Nucleus accumbens (tissue), 56 donors: ENCODE results near the gene UBASH3A.

Experiments
- DNase-seq, 56 donors: peaks; one replicate each; lab custom pipeline; 2025; lab: John Stamatoyannopoulos, UW

UBASH3A gene

DNA sequence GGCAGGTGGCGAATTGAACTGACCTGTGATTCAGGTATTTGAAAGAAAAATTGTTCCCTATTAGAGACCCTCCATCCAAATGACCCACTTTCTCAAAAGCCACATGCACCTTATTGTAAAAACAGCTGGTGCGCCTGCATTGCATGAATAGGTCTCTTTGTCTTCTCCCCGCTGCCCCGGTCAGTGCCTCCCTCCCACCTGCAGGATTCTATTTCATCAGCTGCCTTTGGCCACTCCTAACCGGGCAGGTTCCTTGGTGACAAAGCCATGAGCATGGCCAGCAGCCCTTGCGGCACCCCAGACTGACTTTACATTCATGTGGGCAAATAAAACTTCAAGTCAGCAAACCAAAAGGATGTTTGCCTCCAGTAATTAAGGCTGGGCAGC lies 14.3 kb upstream of the UBASH3A start:
- DNase-seq = no peak

DNA sequence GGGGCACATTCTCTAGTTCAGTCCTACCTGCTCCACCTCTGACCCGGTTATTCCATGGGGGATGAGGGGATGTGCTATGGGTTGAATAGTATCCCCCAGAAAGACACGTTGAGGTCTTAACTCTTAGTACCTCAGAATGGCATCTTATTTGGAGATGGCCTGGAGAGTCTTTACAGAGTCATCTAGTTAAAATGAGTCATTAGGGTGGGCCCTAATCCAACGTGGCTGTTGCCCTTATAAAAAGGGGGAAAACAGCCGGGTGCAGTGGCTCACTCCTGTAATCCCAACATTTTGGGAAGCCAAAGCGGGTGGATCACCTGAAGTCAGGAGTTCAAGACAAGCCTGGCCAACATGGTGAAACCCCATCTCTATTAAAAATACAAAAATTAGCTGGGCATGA lies 13.5 kb upstream of the UBASH3A start:
- no peak for DNase-seq

DNA sequence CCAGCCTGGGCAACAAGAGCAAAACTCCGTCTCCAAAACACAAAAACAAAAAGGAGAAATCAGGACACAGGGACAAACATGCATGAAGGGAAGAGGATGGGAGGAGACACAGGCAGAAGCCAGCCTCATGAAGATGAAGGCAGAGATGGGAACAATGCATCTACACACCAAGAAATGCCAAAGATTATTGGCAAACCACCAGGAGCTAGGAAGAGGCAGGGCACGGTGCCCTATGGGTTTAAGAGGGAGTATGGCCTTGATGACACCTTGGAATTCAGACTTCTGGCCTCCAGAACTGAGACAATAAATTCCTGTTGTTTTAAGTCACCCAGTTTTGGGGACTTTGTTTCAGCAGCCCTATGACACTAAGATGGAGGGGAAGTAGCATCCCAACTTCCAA lies 13.0 kb upstream of the UBASH3A start:
- no peak for DNase-seq

DNA sequence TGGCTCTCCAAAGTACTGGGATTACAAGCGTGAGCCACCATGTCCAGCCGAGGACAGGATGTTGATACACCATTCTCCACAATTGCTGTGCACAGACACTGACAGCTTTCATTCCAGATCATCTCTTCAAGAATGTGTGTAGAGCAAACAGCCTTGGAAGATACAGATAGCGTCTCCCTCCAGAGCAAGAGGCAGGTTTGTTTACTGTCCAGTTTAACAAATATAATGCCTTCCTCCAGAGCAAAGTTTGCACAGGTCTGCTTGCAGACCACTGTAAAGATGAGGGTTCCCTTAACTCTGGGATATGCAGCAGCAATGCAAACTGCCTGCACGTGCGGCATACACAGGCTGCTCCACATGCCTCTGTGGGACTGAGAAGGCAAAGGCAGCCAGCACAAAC lies 12.4 kb upstream of the UBASH3A start:
- DNase-seq = no peak

DNA sequence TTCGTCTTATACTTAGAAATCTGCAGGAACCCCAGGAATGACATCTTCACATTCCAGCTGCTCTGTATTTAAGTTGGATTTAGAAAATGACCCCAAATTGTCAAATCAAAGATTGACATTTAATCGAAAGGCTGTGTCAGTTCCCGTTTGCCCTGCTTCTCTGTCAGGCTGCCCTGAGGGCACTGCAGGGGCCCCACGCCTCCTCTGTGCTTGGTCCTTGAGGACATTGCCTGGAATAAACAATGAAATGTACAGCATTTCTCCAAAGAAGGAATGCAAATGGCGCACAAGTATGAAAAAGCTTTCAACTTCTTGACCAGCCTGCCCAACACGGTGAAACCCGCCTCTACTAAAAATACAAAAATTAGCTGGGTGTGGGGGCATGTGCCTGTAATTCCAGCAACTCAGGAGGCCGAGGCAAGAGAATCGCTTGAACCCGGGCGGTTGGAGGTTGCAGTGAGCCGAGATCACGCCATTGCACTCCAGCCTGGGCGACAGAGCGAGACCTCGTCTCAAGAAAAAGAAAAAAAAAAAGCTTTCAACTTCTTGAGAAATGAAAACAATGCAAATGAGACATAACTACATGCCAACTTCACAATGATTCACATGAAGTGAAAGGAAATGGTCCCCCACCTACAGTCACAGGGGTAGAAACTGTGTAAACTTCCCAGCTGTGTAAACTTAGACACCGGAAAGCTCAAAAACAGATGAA lies 10.8 kb upstream of the UBASH3A start:
- no peak for DNase-seq

DNA sequence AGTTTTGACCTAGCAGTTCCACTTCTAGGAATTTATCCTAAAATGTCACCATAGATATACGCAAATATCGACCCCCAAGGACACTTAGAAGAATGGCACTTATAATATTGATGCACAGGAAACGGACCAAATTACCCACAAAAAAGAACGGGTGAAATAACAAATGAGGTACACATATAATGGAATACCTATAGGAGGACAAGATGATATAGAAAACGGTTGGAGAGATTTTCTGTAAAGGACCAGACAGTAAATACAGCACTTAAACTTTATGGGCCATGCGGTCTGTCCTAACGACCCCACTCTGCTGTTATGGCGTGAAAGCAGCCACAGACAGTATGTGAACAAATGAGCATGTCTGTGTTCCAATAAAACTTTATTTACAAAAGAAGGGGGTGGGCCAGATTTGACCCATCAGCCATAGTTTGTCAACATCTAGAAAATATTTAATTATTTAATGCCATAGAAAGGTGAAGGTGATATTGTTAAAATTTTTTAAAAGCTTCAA lies 10.2 kb upstream of the UBASH3A start:
- no peak for DNase-seq

DNA sequence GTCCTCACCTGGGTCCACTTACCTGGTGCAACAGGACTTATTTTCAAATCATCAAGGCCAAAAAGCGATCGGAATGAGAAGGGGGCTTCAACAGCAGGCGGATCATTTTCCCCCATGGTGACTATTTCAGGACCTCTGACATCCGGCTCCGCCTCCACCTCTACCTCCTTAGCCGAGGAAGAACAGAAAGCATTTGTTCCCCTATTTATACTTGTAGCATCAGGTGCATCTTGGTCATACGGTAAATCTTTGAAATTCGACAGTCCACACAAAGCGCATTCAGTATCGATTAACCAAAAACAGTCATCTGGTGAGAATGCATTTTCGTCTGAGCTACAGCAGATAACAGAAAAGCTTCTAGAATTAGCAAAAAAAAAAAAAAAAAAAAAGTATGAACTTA lies 8.4 kb upstream of the UBASH3A start:
- no peak for DNase-seq

DNA sequence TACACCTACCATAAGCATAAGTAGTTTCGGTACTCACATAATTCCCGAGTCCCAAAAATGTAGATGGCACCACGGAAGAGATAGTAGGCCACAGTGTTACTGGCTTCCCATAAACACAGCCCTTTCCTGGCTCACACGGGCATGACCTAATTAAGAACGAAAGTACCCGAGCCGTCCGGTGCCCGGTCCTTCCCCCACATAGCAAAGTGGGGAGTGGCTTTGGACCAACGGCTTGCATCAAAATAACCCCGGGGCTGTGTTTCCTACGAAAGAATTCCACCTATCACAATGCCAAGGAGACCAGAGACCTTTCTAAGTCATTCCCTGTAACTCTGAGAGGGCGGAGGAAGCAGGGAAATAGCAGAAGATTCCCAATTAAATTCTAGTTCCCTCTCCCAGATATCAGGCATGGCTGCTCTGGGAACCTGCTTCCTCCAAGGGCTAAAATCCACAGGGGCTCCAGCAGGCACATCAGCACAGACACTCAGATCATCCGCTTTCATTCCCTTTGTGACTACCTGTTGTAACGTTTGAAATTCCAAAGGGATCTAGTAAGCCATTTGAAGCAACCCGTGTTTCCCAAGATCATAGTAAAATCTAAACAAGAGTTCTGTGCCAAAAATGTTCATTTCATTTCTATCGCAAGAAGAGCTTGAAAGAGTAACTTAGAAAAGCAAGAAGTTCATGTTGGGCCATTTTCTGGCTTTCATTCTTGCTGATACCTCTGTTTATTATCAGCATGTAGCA lies 7.6 kb upstream of the UBASH3A start, which contains the start of gene TMPRSS3:
TMPRSS3 (minus strand) TSS at position 148 of the 747 bp plus-strand sequence. CDS start 635 bp downstream, outside the sequence.
- peak in 2 of 56 donors; percentile 1 to 9 for DNase-seq

DNA sequence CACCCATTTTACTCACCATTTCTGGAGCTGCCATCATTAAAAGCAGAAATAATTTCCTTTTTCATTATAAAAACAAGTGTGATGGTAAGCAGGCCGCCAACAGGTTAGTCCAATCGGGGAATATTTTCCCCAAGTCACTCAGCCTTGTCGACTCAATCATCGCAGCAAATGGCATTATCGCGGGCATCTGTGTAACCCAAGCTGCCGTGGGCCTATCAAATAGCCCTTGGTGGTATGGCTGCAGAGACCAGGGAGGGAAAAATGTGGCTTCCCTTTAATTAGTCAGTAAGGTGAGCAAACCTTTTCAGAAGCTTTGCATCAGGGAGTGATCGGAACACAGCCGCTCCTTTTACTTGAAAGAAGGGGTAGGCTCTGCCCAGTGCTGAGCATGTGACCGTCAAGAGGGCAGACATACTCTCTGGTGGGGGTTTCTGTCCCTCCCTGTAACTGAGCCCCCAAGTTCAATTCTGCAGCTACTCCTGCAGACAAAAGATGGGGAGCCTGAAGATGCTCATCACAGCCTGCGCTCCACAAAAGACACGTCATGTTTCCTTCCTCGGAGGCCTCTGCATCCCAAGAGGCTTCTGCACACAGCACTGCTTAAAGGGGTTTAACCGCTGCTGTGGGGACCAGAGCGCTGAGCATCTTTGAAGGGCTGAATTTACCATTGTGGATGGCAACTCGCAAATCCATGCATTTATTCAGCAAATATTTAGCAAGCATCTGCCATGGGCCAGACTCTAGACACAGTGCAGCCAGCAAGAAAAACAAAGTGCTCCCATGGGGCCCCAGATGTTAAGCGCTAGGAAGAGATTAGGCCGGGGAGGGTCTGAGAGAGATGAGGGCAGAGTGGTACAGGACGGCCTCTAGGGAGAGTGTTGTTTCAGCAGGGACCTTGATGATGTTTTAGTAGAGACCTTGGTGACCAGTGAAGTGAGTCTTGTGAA lies 6.6 kb upstream of the UBASH3A start:
- DNase-seq = no peak

DNA sequence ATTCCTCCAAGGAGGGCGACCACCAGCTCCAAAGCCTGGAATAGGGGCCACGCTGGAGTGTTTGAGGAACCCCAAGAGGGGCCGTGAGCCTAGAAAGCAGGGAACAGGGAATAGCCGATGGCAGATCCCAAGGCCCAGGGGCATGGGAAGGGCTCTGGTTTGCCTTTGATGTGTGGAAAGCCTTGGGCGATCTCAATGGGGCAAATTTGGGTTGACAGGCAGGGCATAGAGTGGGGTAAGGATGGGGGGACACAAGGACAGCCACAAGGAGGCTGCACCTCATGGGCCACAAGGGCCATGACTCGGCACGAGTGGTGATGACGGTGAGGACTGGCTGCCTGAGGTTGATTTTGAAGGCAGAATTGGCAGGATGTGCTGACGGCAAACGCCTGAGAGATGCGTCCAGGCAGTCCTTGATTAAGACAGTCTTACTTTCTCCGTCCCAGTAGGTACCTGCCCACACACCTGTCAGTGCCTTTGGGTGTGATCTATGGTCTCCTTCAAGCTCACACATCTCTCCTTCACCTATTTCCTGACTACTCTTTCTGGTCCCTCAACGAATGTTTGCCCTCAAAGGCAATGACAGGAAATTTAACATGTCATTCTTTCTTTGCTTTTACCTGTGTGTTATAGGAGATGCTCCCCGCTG lies 5.8 kb upstream of the UBASH3A start:
- DNase-seq = no peak

DNA sequence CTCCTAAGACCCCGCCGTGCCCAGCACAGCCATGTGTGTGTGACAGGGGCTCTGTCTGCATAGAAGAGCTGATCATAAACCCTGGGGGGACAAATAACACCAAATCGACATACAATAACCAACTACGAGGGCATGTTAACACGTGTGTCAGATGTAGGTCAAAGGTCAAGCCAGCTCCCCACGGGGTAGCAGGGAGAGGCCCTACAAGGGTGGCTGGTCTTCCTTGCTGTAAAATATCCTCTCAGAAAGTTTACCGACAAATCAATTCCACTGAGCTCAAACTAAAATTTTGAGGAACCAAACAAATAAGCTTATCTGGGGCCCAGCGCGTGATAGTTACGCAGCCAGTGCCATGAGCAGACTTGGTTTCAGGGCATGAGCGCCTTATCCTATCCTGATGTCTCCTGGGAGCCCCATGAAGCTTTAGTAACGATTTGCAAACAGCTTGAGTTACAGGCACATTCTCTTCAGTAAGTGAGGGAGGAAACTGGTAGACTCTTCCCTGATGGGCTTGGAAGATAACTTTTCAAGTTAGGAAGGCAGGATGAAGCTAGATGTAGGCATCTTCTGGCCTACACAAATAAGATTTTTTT lies 5.2 kb upstream of the UBASH3A start:
- DNase-seq = no peak

DNA sequence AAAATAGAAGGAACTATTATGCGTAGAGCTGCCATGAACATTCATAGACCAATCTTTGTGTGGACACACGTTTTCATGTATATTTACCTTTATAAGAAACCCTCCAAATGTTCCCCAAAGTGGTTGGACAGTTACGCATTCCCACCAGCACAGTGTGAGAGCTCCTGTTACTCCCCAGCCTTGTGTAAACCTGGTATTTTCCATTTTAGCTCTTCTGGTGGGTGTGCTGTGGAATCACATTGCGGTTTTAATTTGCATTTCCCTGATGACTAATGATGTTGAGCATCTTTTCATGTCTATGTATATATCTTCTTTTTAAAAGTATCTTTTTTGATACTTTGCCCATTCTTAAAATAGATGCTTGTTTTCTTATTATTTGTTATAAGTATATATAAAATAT lies 3.2 kb upstream of the UBASH3A start:
- DNase-seq = no peak

DNA sequence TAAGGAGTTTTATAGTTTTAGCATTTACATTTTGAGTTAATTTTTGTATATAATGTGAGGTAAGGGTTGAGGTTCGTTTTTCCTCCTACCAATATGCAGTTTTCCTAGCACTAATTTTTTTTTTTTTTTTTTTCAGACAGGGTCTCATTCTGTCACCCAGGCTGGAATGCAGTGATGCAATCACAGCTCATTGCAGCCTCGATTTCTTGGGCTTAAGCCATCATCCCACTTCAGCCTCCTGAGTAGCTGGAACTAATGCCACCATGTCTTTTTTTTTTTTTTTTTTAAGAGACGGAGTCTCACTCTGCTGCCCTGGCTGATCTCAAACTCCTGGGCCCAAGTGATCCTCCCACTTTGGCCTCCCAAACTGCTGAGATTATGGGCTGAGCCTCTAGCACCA lies 2.5 kb upstream of the UBASH3A start:
- no peak for DNase-seq

DNA sequence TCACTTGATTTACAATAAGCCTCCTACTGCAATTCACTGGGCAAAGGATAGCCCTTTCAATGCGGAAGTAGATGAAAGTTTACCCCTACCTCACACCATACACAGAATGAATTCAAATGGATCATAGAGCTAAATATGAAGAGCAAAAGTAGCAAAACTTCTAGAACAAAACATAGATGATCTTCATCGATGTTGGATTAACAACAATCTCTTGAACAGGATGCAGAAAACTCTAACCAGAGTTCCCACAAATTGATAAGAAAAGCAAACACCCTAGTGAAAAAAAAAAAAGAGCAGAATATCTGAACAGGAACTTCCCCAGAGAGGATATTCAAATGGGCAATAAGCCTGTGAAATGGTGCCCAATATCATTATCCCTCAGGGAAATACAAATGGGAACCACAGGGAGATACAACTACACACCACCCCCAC lies 1.9 kb upstream of the UBASH3A start:
- no peak for DNase-seq

DNA sequence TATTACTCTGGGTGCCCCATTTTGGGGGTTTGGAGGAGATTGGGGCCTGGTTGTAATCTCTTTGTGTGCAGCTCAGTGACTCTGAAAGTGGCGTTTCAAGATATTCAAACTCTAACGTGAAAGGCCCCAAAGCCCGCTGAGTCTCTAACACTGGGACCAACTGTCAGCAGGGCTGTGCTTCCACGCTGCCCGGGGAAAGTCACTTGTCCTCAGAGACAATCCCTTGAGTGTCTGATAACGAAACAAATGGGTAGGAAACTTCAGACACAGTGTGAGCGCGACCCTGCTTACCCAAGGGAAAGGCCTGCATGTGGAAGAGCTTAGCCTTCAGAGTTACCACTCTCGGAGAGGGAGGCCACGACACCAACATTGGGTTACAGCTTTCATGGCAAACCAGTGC lies 837 bp downstream of the UBASH3A start:
- no peak for DNase-seq

DNA sequence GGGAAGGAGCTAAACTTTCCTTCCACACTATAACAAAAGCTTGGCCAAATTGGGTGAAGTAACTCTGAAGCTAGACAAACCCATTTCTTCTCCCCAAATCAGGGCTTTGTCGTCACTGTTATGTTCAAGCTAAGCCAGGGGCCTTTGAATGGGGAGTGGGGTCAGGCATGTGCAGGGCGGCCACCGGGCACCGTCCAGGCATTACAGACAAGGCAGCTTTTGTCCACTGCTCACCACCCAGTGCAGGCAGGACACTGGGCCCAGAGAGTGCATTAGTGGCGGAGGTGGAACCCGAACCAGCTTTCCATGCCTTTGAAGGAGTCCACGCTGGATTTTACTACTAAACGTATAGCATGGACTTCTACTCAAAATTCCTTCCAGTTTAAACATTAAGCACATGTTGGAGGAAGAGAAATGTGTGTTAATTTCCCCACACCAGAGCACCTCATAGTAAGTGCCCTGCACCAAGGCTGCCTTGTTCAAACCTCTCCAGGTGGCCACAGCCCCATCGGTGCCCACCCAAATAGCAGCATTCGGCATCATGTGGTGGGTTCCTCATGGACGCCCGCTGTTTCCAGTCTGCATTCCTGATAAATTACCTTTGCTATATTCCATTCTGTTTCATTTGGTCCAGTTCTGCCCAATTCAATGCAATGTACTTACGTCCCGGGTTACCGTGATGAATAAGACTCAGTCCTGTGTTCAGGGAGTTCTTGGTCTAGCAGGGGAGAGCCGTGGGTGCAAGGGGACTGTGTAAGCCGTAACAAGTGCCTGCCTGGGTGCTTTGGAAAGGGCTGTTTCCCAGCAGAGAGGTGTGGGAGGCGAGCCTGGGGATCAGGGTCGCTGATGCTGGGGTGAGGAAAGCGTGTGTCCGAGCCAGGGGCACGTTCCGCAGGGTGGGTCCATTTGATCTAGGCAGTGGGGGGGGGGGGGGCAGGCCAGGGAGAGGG lies 1.6 kb downstream of the UBASH3A start:
- DNase-seq = no peak

DNA sequence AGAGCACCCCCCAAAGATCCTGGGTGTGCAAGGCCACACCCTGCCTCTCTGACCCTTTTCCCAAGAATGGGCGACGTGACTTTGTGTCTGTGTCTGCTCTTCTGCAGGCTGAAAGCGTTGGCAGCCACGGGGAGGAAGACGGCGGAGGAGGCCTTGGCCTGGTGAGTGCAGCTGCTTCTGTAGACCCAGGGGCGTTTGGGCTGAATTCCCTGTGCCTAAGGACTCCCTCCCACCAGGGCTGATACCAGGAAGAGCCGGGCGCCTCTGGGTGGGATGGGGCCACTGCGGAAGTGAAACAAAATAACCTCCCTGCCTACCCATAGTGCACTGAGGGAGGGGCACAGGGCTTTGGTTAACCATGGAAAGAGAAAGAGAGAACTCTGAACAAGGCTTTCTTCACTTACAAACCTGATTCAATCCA lies 2.5 kb downstream of the UBASH3A start:
- DNase-seq = no peak

DNA sequence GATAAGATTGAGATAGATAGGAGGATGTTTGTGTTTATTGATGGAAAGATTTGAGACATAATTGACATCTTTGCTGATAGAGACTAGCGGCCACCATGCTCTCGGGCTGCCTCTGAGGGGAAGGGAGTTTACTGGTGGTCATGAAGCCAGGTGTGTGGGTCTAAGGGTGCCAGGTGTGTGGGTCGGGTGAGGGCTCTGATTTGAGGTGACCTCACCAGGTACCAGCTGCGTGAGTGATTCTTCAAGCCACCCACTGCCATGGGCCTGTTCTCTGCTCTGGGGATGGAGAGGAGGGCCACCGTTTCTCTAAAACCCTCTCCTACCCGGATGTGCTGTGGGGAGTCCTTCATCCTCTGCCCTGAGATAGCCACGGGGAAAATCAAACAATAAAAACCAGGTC lies 3.2 kb downstream of the UBASH3A start:
- DNase-seq = no peak

DNA sequence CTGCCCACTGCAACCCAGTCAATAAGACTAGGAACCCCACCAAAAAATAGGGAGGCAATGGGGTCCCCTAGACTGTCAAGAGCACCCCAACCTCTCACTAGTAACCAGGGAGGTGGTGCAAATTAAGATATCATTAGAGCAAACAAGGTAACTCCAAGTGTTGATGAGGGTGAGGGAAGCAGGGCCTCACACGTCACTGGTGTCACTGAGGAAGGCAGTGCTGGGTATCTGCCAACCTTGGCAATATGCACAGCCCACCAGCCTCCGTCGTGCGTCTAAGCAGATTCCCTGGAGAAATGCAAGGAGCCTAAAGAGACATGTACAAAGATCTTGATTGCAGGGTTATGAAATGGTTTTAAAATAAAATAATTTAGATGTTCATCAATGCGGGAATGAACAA lies 3.8 kb downstream of the UBASH3A start:
- DNase-seq = no peak
